ENCODE data around the gene BICC1. TPM values are rescaled to one million over a fixed set of nuclear protein-coding genes. Genes with fewer than 3 reads are reported as not detected.

BICC1 gene
- total and polyA plus RNA-seq, 2 of the 4 experiments (the other 2 are of a cell fraction): 5.7 to 42.5 TPM

DNA sequence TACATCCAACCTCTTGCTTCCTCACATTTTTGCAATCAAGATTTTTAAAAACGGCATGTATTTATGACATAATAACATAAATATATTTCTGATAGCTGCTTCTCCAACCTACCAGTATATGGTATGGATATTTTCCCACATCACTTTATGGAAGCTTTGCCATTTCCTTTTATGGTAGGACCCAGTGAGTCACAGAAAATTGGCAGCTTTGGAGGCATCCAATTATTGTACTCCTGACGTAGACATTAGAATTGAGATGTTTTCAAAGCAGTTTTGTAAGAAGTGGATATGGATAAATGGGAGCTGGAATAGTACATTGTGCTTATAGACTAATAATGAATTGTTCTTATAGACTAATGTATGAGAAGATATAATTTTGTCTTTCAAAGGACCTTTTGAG lies 23.8 kb upstream of the BICC1 start:
- BruUV-seq (replicated peaks): no TSS peak
- no peaks in the 10 kb centered on the region for H4K20me1 ChIP-seq (ENCODE audit: insufficient read depth, low read length)
- no peak overlapping the region for H4K5ac ChIP-seq (ENCODE audit: low read depth, low read length)
- no peak overlapping the region for H2AK9ac ChIP-seq (replicated peaks; ENCODE audit: low read depth, low read length, poor library complexity)
- TF ChIP-seq CTCF (conservative IDR thresholded peaks at IDR 0.05; ENCODE audit: low read depth, low read length) (no peak), RAD21 (IDR thresholded peaks at IDR 0.05; ENCODE audit: low read length) (no peak)
- no peak overlapping the region for H2AFZ ChIP-seq (replicated peaks; ENCODE audit: low read length, poor library complexity)
- no peak overlapping the region for H3K18ac ChIP-seq (ENCODE audit: low read depth, low read length)
- ATAC-seq (ENCODE audit: low read depth) (no peak), DNase-seq (peak; percentile 69)
- peaks cover 2% of the 10 kb centered on the region; the same call in 1 of the 2 replicates for H3K4me1 ChIP-seq (ENCODE audit: control insufficient read depth, insufficient read depth, low read length)
- WGBS, 2 experiments (ENCODE audit: extremely low coverage in 2 of 2, insufficient read length in 1 of 2): 50% methylated on average over 1 of the region's 2 CpGs; no CpG with 5 or more reads in 1 of the 2 experiments
- intact Hi-C loops (cut with micrococcal nuclease) (no loop called here), in situ Hi-C loops (cut with MboI; ENCODE audit: low sequenced_read_pairs) (no loop called here), dilution Hi-C loops (cut with HindIII; ENCODE audit: low sequenced_read_pairs, unreplicated experiment) (no loop called here)
- POLR2A ChIA-PET (ENCODE audit: unreplicated experiment): no interaction called here
- no peak overlapping the region for H3K4me3 ChIP-seq (ENCODE audit: insufficient read depth, low read depth, low read length)
- no peak overlapping the region for H3K4ac ChIP-seq (ENCODE audit: low read depth, low read length)
- H2BK15ac ChIP-seq (ENCODE audit: low read depth, low read length): no peak overlapping the region
- H3K56ac ChIP-seq (ENCODE audit: extremely low read depth, insufficient read depth, low read length): no peak overlapping the region
- no peak overlapping the region for H2BK5ac ChIP-seq (ENCODE audit: low read depth, low read length, poor library complexity, severe bottlenecking)
- H3K23ac ChIP-seq (ENCODE audit: low read depth, low read length): no peak overlapping the region
- H3K27ac ChIP-seq (ENCODE audit: insufficient read depth, low read length): no peak overlapping the region
- H2AK5ac ChIP-seq (ENCODE audit: low read depth, low read length): no peak overlapping the region
- H4K8ac ChIP-seq (ENCODE audit: low read depth in 2 of 2, low read length in 2 of 2): no peak overlapping the region
- H4K91ac ChIP-seq (ENCODE audit: insufficient read depth, low read depth, low read length): no peak overlapping the region
- no peaks in the 10 kb centered on the region for H3K9me1 ChIP-seq (ENCODE audit: insufficient read depth, low read length)
- no peaks in the 10 kb centered on the region for H3K9me3 ChIP-seq (ENCODE audit: control insufficient read depth, insufficient read depth, low read length)
- H3K4me2 ChIP-seq (ENCODE audit: low read depth, low read length): no peak overlapping the region
- CTCF ChIA-PET: interaction anchor here (1.1 kb wide), 1 partner anchor 15 kb away, joined by 3 read pairs; no protein-coding TSS in a partner anchor
- H3K9ac ChIP-seq (ENCODE audit: low read depth, low read length): no peak overlapping the region
- no peaks in the 10 kb centered on the region for H3K27me3 ChIP-seq (ENCODE audit: control insufficient read depth, insufficient read depth, low read length)
- H3K14ac ChIP-seq (replicated peaks; ENCODE audit: low read depth, low read length): no peak overlapping the region
- no peak overlapping the region for H2BK120ac ChIP-seq (ENCODE audit: low read depth, low read length)
- H3K36me3 ChIP-seq (ENCODE audit: control insufficient read depth, insufficient read depth, low read length): no peaks in the 10 kb centered on the region
- no peaks in the 10 kb centered on the region for H3K79me1 ChIP-seq (ENCODE audit: low read depth in 1 of 2, low read length in 2 of 2)
- H2BK20ac ChIP-seq (ENCODE audit: low read depth, low read length): no peak overlapping the region

Measured in IMR-90 (cell line).